ENCODE results near the gene ANKS1A. TPM values are rescaled to one million over a fixed set of nuclear protein-coding genes. Genes with fewer than 3 reads are reported as not detected.

ANKS1A gene
- polyA plus RNA-seq, 3 donors = 1.7 to 8.0 (median 3.1) TPM

DNA sequence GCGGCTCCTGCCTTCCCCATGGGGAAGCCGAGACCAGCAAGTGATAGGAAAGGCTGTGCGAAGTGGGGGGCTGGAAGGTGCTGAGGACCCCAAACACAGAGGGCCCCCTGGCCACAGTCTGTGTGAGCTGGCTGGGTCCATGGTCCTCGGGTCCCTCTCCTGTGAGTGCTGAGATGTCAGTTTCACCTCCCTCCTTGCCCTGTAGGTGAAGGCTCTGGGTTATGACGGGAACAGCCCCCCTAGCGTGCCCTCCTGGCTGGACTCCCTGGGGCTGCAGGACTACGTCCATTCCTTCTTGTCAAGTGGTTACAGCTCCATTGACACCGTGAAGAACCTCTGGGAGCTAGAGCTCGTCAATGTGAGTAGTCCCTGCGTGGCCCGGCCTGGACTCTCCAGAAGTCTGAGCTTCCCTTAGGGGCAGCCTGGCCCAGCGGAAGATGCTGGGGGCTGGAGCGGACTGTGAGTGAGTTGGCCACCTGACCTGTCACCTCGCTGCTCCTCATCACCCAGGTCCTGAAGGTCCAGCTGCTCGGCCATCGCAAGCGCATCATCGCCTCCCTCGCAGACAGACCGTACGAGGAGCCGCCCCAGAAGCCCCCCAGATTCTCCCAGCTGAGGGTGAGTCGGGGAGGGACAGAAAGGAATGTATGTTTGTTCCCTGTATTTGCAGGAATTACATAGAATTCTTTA, 190.4 kb downstream of the ANKS1A start:
- TF ChIP-seq, protein P1, sequence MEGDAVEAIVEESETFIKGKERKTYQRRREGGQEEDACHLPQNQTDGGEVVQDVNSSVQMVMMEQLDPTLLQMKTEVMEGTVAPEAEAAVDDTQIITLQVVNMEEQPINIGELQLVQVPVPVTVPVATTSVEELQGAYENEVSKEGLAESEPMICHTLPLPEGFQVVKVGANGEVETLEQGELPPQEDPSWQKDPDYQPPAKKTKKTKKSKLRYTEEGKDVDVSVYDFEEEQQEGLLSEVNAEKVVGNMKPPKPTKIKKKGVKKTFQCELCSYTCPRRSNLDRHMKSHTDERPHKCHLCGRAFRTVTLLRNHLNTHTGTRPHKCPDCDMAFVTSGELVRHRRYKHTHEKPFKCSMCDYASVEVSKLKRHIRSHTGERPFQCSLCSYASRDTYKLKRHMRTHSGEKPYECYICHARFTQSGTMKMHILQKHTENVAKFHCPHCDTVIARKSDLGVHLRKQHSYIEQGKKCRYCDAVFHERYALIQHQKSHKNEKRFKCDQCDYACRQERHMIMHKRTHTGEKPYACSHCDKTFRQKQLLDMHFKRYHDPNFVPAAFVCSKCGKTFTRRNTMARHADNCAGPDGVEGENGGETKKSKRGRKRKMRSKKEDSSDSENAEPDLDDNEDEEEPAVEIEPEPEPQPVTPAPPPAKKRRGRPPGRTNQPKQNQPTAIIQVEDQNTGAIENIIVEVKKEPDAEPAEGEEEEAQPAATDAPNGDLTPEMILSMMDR (IDR thresholded peaks at IDR 0.05) = no peak
- no peak overlapping the region for H2AFZ ChIP-seq (ENCODE audit: insufficient read depth, low read depth, low read length, poor library complexity, severe bottlenecking)
- H3K27ac Mint-ChIP-seq = no peak overlapping the region

DNA sequence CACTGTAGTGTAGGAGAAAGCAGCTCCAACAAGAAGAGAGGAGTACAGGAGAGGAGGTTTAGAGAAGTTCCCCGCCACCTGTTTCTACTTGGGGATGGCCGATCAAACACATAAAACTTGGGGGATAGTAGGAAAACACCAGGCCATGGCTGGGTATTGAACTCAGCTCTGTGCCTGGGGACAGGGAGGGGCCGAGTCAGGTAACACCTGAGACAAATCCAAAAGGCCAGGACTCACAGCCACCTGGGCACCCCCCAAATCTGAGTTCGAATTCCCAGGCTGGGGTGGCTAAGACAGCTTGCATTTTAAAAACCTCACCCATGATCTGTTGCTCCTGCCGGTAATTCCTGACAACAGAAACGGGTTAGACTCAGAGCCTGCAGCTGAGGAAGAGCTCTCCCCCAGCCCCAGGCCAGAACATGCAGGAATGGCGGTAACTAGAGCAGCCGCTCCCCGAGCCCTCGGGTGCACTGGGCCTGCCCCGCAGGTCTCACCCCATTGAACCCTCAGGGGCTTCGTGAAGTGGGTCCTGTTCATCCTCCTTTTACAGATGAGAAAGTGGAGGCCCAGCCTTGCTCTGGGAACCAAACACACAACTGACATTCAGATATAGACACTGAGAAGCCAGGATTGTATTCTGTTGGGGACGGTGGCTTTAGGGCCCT, 191.1 kb downstream of the ANKS1A start:
- Histone ChIP-seq H3K9me3 (replicated peaks in 1 of 2; ENCODE audit: control insufficient read depth in 1 of 2, insufficient read depth in 1 of 2, low read length in 2 of 2) (no peaks in the 10 kb centered on the region), H3K4me2 (replicated peaks; ENCODE audit: extremely low read depth, low read length, poor library complexity, severe bottlenecking) (no peak overlapping the region), H3K36me3 (replicated peaks in 1 of 2; ENCODE audit: control insufficient read depth in 1 of 2, insufficient read depth in 2 of 2, low read length in 2 of 2) (peaks cover 74 to 99% of the 10 kb centered on the region in 2 donors), H4K20me1 (ENCODE audit: insufficient read depth, low read length) (peaks cover 13% of the 10 kb centered on the region), H2AFZ (ENCODE audit: insufficient read depth, low read depth, low read length, poor library complexity, severe bottlenecking) (no peak overlapping the region), H3K9ac (ENCODE audit: insufficient read depth, low read length, poor library complexity, severe bottlenecking) (no peak overlapping the region), H3K4me3 (replicated peaks in 1 of 3; ENCODE audit: low read depth in 2 of 3, low read length in 3 of 3) (no peak overlapping the region), H3K79me2 (ENCODE audit: insufficient read depth, low read length) (no peaks in the 10 kb centered on the region), H3K27ac (ENCODE audit: low read depth in 1 of 2, low read length in 2 of 2) (no peak overlapping the region), H3K4me1 (ENCODE audit: control insufficient read depth in 1 of 2, insufficient read depth in 2 of 2, low read length in 2 of 2) (peaks cover 18 to 21% of the 10 kb centered on the region in 2 donors), H3K27me3 (ENCODE audit: control insufficient read depth in 2 of 2, insufficient read depth in 2 of 2, low read length in 2 of 2) (no peaks in the 10 kb centered on the region)
- Mint-ChIP-seq H3K9me3 (no peaks in the 10 kb centered on the region), H3K27me3 (ENCODE audit: low read depth in 3 of 3) (peaks cover 0 to 4% (median 0%) of the 10 kb centered on the region in 3 donors), H3K4me3 (no peak overlapping the region), H3K4me1 (peaks cover 23% of the 10 kb centered on the region), H3K27ac (peak overlapping the region in 2 of 7 donors; percentile 70 to 76), H3K36me3 (peaks cover 70 to 91% of the 10 kb centered on the region in 2 donors)
- TF ChIP-seq, protein P1 (IDR thresholded peaks at IDR 0.05) = no peak
- 94% methylated on average over 10 of the region's 13 CpGs for WGBS (ENCODE audit: insufficient coverage)
- intact Hi-C loops (cut with micrococcal nuclease) = no loop called here
- DNase-seq = no peak

More for the DNA sequence above, 190.4 kb downstream of the ANKS1A start:
- Histone ChIP-seq H3K36me3 (replicated peaks in 1 of 2; ENCODE audit: control insufficient read depth in 1 of 2, insufficient read depth in 2 of 2, low read length in 2 of 2) (peaks cover 67 to 99% of the 10 kb centered on the region in 2 donors), H3K79me2 (ENCODE audit: insufficient read depth, low read length) (no peaks in the 10 kb centered on the region), H3K9me3 (replicated peaks in 1 of 2; ENCODE audit: control insufficient read depth in 1 of 2, insufficient read depth in 1 of 2, low read length in 2 of 2) (no peaks in the 10 kb centered on the region), H3K27me3 (ENCODE audit: control insufficient read depth in 2 of 2, insufficient read depth in 2 of 2, low read length in 2 of 2) (no peaks in the 10 kb centered on the region), H3K4me2 (replicated peaks; ENCODE audit: extremely low read depth, low read length, poor library complexity, severe bottlenecking) (no peak overlapping the region), H3K4me1 (ENCODE audit: control insufficient read depth in 1 of 2, insufficient read depth in 2 of 2, low read length in 2 of 2) (peaks cover 18 to 21% of the 10 kb centered on the region in 2 donors), H3K9ac (ENCODE audit: insufficient read depth, low read length, poor library complexity, severe bottlenecking) (no peak overlapping the region), H4K20me1 (ENCODE audit: insufficient read depth, low read length) (peaks cover 13% of the 10 kb centered on the region), H3K4me3 (replicated peaks in 1 of 3; ENCODE audit: low read depth in 2 of 3, low read length in 3 of 3) (no peak overlapping the region), H3K27ac (ENCODE audit: low read depth in 1 of 2, low read length in 2 of 2) (no peak overlapping the region)
- no peak for DNase-seq
- WGBS (ENCODE audit: insufficient coverage) = 98% methylated on average over 13 of the region's 23 CpGs
- intact Hi-C loops (cut with micrococcal nuclease) = no loop called here
- Mint-ChIP-seq H3K36me3 (peaks cover 70 to 91% of the 10 kb centered on the region in 2 donors), H3K27me3 (ENCODE audit: low read depth in 3 of 3) (peaks cover 0 to 4% (median 0%) of the 10 kb centered on the region in 3 donors), H3K4me1 (peaks cover 23% of the 10 kb centered on the region), H3K4me3 (no peak overlapping the region), H3K9me3 (no peaks in the 10 kb centered on the region)

Measured in CD14-positive monocyte (primary cell).